Stimulated activated CD4-positive, alpha-beta T cell treated with anti-CD3 and anti-CD28 coated beads, Interleukin-4, amount 100 ng/mL, for 24 hours (primary cell): ENCODE measurements around the gene SVBP.
"Not testable (repeated sequence)": the region's sequence is repeated elsewhere in the genome, so short reads cannot be mapped to it uniquely, and the experiment has no call there.

Experiments
- DNase-seq: peaks from one replicate; pipeline ENCODE4 v3.0.0-alpha.2; 2020

The SVBP gene

GRCh38 chr1:42841010-42841409, 23.8 kb upstream of the SVBP start:
- DNase-seq: no peak

- no peak for DNase-seq
Measured at GRCh38 chr1:42838482-42839190, 21.4 kb upstream of the SVBP start.

- DNase-seq: no peak
Measured at GRCh38 chr1:42837709-42838108, 20.5 kb upstream of the SVBP start.

- no peak for DNase-seq
Measured at GRCh38 chr1:42835422-42835821, 18.2 kb upstream of the SVBP start.

- DNase-seq: no peak
Measured at GRCh38 chr1:42834803-42835202, 17.6 kb upstream of the SVBP start.

- no peak for DNase-seq
Measured at GRCh38 chr1:42833981-42834380, 16.8 kb upstream of the SVBP start.

- no peak for DNase-seq
Measured at GRCh38 chr1:42832641-42833240, 15.5 kb upstream of the SVBP start.

GRCh38 chr1:42831273-42831672, 14.1 kb upstream of the SVBP start:
- DNase-seq: no peak

- DNase-seq: no peak
Measured at GRCh38 chr1:42830631-42831030, 13.4 kb upstream of the SVBP start.

GRCh38 chr1:42825036-42825851, 8.0 kb upstream of the SVBP start:
- no peak for DNase-seq

GRCh38 chr1:42824481-42825035, 7.4 kb upstream of the SVBP start:
- DNase-seq: no peak

GRCh38 chr1:42822800-42823392, 5.7 kb upstream of the SVBP start:
- no peak for DNase-seq

GRCh38 chr1:42821690-42822089, 4.5 kb upstream of the SVBP start:
- DNase-seq: no peak

- no peak for DNase-seq
Measured at GRCh38 chr1:42820813-42821212, 3.6 kb upstream of the SVBP start.

GRCh38 chr1:42817976-42818375, 779 bp upstream of the SVBP start:
- no peak for DNase-seq

- DNase-seq: no peak
Measured at GRCh38 chr1:42817440-42817767, 207 bp upstream of the SVBP start.

- DNase-seq: peak; percentile 6
Measured at GRCh38 chr1:42815941-42816584, 1.1 kb downstream of the SVBP start.

GRCh38 chr1:42814815-42815214, 2.4 kb downstream of the SVBP start:
- DNase-seq: not testable (repeated sequence)

GRCh38 chr1:42807056-42807668, 10.0 kb downstream of the SVBP start:
- DNase-seq: no peak

- no peak for DNase-seq
Measured at GRCh38 chr1:42806593-42806992, 10.6 kb downstream of the SVBP start.

GRCh38 chr1:42806171-42806570, 11.0 kb downstream of the SVBP start:
- no peak for DNase-seq

- DNase-seq: no peak
Measured at GRCh38 chr1:42801832-42802473, 15.2 kb downstream of the SVBP start.
